Measurements from ENCODE around the gene CDKN2C. TPM values are rescaled to one million over a fixed set of nuclear protein-coding genes. Genes with fewer than 3 reads are reported as not detected.

CDKN2C gene
- total and polyA plus RNA-seq, 2 experiments from 2014 or later = not detected

DNA sequence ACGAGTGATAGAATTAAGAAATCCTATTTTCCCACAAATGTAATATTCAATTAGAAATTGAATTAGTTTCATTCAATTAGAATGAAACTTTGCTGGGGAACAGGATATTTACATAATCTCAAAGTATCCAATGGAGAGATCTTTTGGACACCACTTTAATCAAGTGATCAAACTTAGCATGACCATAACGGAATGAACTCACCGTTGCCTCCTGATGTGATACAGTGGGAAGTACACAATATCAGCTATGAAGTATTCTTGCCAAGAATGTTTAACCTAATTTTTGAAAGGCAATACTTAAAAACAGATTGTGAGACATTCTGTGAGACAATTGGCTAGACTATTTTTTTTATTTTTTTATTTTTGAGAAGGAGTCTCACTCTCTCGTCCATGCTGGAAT is 16.6 kb downstream of the CDKN2C start:
- no peak overlapping the region for H3K27ac ChIP-seq (ENCODE audit: low read depth)
- H3K27ac Mint-ChIP-seq = no peak overlapping the region
- H3K4me3 Mint-ChIP-seq = no peak overlapping the region
- TF ChIP-seq, protein P1, sequence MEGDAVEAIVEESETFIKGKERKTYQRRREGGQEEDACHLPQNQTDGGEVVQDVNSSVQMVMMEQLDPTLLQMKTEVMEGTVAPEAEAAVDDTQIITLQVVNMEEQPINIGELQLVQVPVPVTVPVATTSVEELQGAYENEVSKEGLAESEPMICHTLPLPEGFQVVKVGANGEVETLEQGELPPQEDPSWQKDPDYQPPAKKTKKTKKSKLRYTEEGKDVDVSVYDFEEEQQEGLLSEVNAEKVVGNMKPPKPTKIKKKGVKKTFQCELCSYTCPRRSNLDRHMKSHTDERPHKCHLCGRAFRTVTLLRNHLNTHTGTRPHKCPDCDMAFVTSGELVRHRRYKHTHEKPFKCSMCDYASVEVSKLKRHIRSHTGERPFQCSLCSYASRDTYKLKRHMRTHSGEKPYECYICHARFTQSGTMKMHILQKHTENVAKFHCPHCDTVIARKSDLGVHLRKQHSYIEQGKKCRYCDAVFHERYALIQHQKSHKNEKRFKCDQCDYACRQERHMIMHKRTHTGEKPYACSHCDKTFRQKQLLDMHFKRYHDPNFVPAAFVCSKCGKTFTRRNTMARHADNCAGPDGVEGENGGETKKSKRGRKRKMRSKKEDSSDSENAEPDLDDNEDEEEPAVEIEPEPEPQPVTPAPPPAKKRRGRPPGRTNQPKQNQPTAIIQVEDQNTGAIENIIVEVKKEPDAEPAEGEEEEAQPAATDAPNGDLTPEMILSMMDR (conservative IDR thresholded peaks at IDR 0.05; ENCODE audit: low read depth in 2 of 2) = 0 out of 4 replicates have a peak, but pooled peaks of 1 of the 2 experiments have one; percentile 11
- no peak for TF ChIP-seq NANOG (IDR thresholded peaks at IDR 0.05; ENCODE audit: borderline replicate concordance)
- TF ChIP-seq, protein P2, sequence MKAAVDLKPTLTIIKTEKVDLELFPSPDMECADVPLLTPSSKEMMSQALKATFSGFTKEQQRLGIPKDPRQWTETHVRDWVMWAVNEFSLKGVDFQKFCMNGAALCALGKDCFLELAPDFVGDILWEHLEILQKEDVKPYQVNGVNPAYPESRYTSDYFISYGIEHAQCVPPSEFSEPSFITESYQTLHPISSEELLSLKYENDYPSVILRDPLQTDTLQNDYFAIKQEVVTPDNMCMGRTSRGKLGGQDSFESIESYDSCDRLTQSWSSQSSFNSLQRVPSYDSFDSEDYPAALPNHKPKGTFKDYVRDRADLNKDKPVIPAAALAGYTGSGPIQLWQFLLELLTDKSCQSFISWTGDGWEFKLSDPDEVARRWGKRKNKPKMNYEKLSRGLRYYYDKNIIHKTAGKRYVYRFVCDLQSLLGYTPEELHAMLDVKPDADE (IDR thresholded peaks at IDR 0.05) = no peak
- TF ChIP-seq, protein P3, sequence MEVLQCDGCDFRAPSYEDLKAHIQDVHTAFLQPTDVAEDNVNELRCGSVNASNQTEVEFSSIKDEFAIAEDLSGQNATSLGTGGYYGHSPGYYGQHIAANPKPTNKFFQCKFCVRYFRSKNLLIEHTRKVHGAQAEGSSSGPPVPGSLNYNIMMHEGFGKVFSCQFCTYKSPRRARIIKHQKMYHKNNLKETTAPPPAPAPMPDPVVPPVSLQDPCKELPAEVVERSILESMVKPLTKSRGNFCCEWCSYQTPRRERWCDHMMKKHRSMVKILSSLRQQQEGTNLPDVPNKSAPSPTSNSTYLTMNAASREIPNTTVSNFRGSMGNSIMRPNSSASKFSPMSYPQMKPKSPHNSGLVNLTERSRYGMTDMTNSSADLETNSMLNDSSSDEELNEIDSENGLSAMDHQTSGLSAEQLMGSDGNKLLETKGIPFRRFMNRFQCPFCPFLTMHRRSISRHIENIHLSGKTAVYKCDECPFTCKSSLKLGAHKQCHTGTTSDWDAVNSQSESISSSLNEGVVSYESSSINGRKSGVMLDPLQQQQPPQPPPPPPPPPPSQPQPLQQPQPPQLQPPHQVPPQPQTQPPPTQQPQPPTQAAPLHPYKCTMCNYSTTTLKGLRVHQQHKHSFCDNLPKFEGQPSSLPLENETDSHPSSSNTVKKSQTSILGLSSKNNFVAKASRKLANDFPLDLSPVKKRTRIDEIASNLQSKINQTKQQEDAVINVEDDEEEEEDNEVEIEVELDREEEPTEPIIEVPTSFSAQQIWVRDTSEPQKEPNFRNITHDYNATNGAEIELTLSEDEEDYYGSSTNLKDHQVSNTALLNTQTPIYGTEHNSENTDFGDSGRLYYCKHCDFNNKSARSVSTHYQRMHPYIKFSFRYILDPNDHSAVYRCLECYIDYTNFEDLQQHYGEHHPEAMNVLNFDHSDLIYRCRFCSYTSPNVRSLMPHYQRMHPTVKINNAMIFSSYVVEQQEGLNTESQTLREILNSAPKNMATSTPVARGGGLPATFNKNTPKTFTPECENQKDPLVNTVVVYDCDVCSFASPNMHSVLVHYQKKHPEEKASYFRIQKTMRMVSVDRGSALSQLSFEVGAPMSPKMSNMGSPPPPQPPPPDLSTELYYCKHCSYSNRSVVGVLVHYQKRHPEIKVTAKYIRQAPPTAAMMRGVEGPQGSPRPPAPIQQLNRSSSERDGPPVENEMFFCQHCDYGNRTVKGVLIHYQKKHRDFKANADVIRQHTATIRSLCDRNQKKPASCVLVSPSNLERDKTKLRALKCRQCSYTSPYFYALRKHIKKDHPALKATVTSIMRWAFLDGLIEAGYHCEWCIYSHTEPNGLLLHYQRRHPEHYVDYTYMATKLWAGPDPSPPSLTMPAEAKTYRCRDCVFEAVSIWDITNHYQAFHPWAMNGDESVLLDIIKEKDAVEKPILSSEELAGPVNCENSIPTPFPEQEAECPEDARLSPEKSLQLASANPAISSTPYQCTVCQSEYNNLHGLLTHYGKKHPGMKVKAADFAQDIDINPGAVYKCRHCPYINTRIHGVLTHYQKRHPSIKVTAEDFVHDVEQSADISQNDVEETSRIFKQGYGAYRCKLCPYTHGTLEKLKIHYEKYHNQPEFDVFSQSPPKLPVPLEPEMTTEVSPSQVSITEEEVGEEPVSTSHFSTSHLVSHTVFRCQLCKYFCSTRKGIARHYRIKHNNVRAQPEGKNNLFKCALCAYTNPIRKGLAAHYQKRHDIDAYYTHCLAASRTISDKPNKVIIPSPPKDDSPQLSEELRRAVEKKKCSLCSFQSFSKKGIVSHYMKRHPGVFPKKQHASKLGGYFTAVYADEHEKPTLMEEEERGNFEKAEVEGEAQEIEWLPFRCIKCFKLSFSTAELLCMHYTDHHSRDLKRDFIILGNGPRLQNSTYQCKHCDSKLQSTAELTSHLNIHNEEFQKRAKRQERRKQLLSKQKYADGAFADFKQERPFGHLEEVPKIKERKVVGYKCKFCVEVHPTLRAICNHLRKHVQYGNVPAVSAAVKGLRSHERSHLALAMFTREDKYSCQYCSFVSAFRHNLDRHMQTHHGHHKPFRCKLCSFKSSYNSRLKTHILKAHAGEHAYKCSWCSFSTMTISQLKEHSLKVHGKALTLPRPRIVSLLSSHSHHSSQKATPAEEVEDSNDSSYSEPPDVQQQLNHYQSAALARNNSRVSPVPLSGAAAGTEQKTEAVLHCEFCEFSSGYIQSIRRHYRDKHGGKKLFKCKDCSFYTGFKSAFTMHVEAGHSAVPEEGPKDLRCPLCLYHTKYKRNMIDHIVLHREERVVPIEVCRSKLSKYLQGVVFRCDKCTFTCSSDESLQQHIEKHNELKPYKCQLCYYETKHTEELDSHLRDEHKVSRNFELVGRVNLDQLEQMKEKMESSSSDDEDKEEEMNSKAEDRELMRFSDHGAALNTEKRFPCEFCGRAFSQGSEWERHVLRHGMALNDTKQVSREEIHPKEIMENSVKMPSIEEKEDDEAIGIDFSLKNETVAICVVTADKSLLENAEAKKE (CRISPR knock-in tag; IDR thresholded peaks at IDR 0.05) = no peak
- H3K4me3 ChIP-seq = no peak overlapping the region
- H3K27me3 ChIP-seq (ENCODE audit: insufficient read depth) = peaks cover 36% of the 10 kb centered on the region
- peaks cover 9% of the 10 kb centered on the region for H3K27me3 Mint-ChIP-seq (ENCODE audit: insufficient read depth, low read depth, poor library complexity)
- H3K9me3 Mint-ChIP-seq = no peaks in the 10 kb centered on the region
- no peaks in the 10 kb centered on the region for H3K36me3 ChIP-seq (ENCODE audit: insufficient read depth)
- no peaks in the 10 kb centered on the region for H3K79me2 ChIP-seq (replicated peaks; ENCODE audit: insufficient read depth)
- H3K9me2 ChIP-seq (ENCODE audit: insufficient read depth) = no peaks in the 10 kb centered on the region
- no peak for DNase-seq (ENCODE audit: low spot score)
- no peaks in the 10 kb centered on the region for H3K4me1 Mint-ChIP-seq
- no peaks in the 10 kb centered on the region for H3K36me3 Mint-ChIP-seq (ENCODE audit: low read depth)
- no peaks in the 10 kb centered on the region for H4K20me1 ChIP-seq (replicated peaks; ENCODE audit: insufficient read depth)
- H3K4me1 ChIP-seq (ENCODE audit: insufficient read depth) = no peaks in the 10 kb centered on the region
- no peaks in the 10 kb centered on the region for H3F3A ChIP-seq (replicated peaks; ENCODE audit: low read depth)
- ATAC-seq = no peak
- H2AFZ ChIP-seq = no peak overlapping the region
- H3K4me2 ChIP-seq = no peak overlapping the region
